Measurements from ENCODE around the gene CADPS.

The CADPS gene

GRCh38 chr3:62811119-62811518 is 64.1 kb downstream of the CADPS start:
- TF ChIP-seq POLR2A (IDR thresholded peaks at IDR 0.05; ENCODE audit: low read length): no peak
- TF ChIP-seq GATA1 (IDR thresholded peaks at IDR 0.05; ENCODE audit: low read depth, low read length): no peak
- DNase-seq: no peak

- no peak for DNase-seq
- TF ChIP-seq POLR2A (IDR thresholded peaks at IDR 0.05; ENCODE audit: low read length) (no peak), GATA1 (IDR thresholded peaks at IDR 0.05; ENCODE audit: low read depth, low read length) (no peak)
Measured at GRCh38 chr3:62809369-62809768, 65.8 kb downstream of the CADPS start.

- TF ChIP-seq GATA1 (IDR thresholded peaks at IDR 0.05; ENCODE audit: low read depth, low read length): no peak
- TF ChIP-seq POLR2A (IDR thresholded peaks at IDR 0.05; ENCODE audit: low read length): no peak
- DNase-seq: no peak
Measured at GRCh38 chr3:62805580-62806277, 69.5 kb downstream of the CADPS start.

GRCh38 chr3:62805106-62805505 is 70.1 kb downstream of the CADPS start:
- no peak for DNase-seq
- TF ChIP-seq GATA1 (IDR thresholded peaks at IDR 0.05; ENCODE audit: low read depth, low read length) (no peak), POLR2A (IDR thresholded peaks at IDR 0.05; ENCODE audit: low read length) (no peak)

- no peak for DNase-seq
- TF ChIP-seq GATA1 (IDR thresholded peaks at IDR 0.05; ENCODE audit: low read depth, low read length): no peak
- TF ChIP-seq POLR2A (IDR thresholded peaks at IDR 0.05; ENCODE audit: low read length): no peak
Measured at GRCh38 chr3:62803276-62803675, 71.9 kb downstream of the CADPS start.

GRCh38 chr3:62798000-62798399 is 77.2 kb downstream of the CADPS start:
- peak in 1 of 2 experiments; percentile 2 for DNase-seq
- no peak for TF ChIP-seq POLR2A (IDR thresholded peaks at IDR 0.05; ENCODE audit: low read length)

GRCh38 chr3:62797132-62797531 is 78.1 kb downstream of the CADPS start:
- TF ChIP-seq GATA1 (IDR thresholded peaks at IDR 0.05; ENCODE audit: low read depth, low read length) (no peak), POLR2A (IDR thresholded peaks at IDR 0.05; ENCODE audit: low read length) (no peak)
- no peak for DNase-seq

GRCh38 chr3:62795978-62796657 is 79.1 kb downstream of the CADPS start:
- TF ChIP-seq GATA1 (IDR thresholded peaks at IDR 0.05; ENCODE audit: low read depth, low read length) (no peak), POLR2A (IDR thresholded peaks at IDR 0.05; ENCODE audit: low read length) (no peak)

GRCh38 chr3:62793946-62794345 is 81.3 kb downstream of the CADPS start:
- TF ChIP-seq POLR2A (IDR thresholded peaks at IDR 0.05; ENCODE audit: low read length): no peak
- no peak for TF ChIP-seq GATA1 (IDR thresholded peaks at IDR 0.05; ENCODE audit: low read depth, low read length)
- no peak for DNase-seq

More at GRCh38 chr3:62795978-62796657, 79.1 kb downstream of the CADPS start:
- no peak for DNase-seq

GRCh38 chr3:62785384-62785783 is 89.8 kb downstream of the CADPS start:
- TF ChIP-seq GATA1 (IDR thresholded peaks at IDR 0.05; ENCODE audit: low read depth, low read length) (no peak), POLR2A (IDR thresholded peaks at IDR 0.05; ENCODE audit: low read length) (no peak)
- no peak for DNase-seq

GRCh38 chr3:62781121-62781520 is 94.1 kb downstream of the CADPS start:
- TF ChIP-seq POLR2A (IDR thresholded peaks at IDR 0.05; ENCODE audit: low read length): no peak
- no peak for TF ChIP-seq GATA1 (IDR thresholded peaks at IDR 0.05; ENCODE audit: low read depth, low read length)
- DNase-seq: no peak

- TF ChIP-seq POLR2A (IDR thresholded peaks at IDR 0.05; ENCODE audit: low read length) (no peak), GATA1 (IDR thresholded peaks at IDR 0.05; ENCODE audit: low read depth, low read length) (no peak)
- no peak for DNase-seq
Measured at GRCh38 chr3:62777674-62778073, 97.5 kb downstream of the CADPS start.

- no peak for DNase-seq
Measured at GRCh38 chr3:62777130-62777529, 98.1 kb downstream of the CADPS start.

GRCh38 chr3:62774221-62774620 is 101.0 kb downstream of the CADPS start:
- DNase-seq: no peak
- TF ChIP-seq GATA1 (IDR thresholded peaks at IDR 0.05; ENCODE audit: low read depth, low read length) (no peak), POLR2A (IDR thresholded peaks at IDR 0.05; ENCODE audit: low read length) (no peak)

More at GRCh38 chr3:62777130-62777529, 98.1 kb downstream of the CADPS start:
- TF ChIP-seq GATA1 (IDR thresholded peaks at IDR 0.05; ENCODE audit: low read depth, low read length): no peak
- TF ChIP-seq POLR2A (IDR thresholded peaks at IDR 0.05; ENCODE audit: low read length): no peak
